ENCODE measurements around the gene NECTIN1. TPM values are rescaled to one million over a fixed set of nuclear protein-coding genes. Genes with fewer than 3 reads are reported as not detected.

NECTIN1 gene
- total RNA-seq, 1 experiment from 2014 or later, result 3.3 TPM

DNA sequence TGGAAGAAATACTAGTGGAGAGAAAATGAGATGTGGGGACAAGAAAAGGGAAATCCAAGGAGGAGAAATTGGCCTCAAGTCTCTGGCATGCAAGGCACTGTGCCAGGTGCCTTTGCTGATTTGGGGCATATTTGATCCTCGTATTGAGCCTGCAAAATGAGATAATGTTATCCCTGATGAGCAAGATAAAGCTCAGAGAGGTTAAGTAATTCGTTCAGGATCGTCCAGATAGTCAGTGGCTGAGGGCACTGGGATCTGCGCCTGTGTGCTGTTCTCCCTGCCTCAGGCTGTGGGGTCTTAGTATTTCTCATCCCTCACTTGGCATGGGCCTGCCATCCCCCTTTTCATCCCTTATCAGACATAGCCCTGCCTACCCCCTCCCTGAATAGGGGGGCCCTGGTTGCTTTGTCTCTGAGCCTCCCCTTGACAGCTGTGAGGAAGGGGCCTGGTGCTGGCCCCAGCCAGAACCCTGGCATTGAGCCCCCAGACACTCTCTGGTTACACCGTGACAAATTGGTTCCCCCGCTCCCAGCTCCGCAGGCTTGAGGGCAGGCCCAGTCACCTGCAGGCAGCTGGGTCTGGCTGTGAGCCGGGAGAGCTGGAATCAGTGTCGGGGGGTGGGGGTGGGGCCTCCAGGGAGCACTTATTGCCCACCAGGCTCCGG is 85.7 kb downstream of the NECTIN1 start:
- DNase-seq (ENCODE audit: low read depth), result no peak

DNA sequence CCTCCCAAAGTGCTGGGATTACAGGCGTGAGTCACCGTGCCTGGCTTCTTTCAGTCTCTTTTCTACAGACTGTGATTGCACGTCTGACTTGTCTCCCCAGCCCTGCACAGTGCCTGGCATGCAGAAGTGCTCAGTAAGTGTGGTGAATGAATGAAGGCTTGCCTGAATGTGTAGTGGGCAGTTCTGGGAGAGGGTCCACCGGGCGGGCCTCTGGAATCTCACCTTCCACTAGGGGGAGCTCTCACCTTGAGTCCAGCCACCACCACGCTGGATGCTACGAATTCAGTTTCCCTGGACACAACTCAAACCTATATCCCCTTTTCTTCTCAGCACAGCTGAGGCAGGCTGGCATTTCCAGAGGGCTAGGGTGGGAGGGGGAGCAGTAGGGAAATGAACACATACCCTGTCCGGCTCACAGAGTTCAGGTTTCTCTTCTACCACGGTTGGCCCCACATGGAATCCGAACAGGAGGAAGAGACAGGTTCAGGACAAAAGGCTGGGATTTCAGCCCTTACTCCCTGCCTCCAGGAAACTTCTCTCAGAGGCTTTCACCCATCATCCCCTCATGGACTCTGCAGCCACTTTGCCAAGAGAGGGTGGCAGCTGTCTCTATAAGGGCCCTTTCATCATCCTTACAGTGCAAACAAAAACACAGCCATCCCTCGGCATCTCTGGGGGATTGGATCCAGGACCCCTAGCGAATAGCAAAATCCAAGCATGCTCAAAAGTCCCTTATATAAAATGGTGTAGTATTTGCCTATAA is 86.8 kb downstream of the NECTIN1 start:
- peak; percentile 10 for DNase-seq (ENCODE audit: low read depth)

DNA sequence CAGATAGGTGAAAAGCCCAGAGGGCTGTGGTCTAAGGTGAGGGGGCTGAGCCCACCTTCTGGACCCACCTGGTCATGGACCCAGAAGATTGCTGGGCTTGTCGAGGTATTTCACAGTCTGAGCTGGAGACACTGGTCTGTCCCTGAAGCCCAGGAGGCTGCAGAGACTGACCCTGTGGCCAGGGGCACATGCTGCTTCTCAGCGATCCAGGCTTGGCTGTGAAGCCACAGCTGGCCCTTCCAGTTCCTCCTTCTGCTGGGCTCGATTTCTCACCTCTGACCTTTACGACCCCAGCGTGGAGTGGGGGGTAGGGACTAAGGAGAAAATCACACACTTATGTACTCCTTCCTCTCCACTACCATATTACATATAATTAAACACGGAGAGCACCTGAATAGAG is 88.5 kb downstream of the NECTIN1 start:
- no peak for DNase-seq (ENCODE audit: low read depth)

DNA sequence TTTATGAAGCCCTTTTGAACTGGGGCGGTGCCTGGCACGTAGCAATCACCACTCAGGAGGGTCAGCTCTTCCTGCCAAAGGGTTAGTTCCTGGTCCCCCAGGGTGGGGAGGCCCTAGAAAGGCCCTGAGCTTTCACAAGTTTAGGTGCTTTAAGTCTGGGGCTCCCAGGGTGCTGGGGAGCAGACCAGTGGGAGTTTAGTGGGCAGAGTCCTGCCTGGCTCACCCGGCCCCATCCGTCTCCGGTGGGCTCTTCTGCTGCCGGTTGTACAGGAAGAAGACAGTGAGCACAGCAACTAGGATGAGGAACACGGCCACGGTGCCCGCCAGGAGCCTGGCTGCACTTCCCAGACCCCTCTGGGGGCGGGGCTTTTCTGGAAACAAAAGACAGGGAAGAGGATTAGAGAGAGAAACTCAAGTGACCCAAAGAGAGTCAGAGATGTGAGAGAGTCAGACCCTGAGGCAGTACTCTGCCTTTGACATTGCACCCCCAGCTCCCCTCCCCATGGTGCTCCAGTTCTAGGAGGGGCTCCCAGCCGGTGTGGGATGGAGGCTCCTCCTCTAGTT is 89.3 kb downstream of the NECTIN1 start:
- DNase-seq (ENCODE audit: low read depth), result no peak

DNA sequence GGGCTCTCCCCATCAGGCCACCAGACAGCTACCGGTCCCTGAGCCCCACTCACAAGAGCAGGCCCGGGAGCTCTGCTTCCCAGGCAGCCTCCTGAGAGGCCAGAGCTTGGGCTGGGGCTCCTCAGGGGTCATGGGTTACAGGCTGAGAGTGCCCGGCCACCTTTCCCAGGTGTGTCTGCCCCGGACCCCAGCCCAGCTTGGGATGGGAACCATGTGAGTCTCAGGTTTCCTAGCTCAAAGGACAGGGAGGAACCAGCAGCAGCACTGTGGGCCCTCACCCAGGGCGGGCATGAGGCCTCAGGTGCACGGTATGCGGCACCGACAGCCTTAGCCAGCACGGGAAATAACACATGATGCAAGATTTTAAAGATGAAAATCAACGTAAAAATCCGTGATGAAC is 90.1 kb downstream of the NECTIN1 start:
- DNase-seq (ENCODE audit: low read depth), result no peak

DNA sequence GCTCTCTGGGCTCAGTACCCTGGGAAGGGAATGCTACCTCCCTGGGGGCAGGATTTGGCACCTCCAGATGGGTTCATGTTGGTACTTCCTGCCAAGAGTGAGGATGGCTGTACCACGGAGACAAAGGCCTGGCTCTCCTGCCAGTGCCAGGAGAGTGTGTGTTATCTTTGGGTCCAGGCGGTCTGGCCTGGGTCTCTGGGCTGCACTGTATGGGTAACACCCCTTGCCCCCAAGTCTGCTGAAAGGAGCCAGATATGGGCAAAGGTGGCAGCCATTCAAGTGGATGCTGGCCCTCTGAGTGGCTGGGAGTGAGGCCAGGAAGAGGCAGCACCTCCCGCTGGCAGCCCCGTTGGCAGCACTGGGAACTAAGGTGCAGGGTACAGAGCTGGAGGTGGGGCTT is 91.5 kb downstream of the NECTIN1 start:
- DNase-seq (ENCODE audit: low read depth), result no peak

DNA sequence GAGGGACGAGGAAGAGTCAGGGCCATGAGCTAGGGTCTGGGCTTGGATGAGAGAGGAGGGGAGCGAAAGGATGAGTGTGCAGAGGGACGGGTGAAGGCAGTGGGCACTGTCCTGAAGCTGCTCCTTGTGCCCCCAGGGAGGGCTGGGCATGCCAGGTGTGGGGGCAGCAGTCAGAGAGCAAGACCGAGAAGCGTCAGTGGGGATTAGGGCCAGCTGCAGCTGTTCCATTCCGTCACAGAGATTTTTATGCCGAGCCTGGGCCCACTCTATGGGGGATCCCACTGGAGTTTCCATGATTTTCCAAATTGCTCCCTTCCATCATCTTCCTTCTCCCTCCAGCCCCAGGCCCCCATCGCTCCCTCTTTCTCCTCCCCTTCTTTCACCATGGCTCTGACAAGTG is 93.2 kb downstream of the NECTIN1 start:
- peak; percentile 45 for DNase-seq (ENCODE audit: low read depth)

DNA sequence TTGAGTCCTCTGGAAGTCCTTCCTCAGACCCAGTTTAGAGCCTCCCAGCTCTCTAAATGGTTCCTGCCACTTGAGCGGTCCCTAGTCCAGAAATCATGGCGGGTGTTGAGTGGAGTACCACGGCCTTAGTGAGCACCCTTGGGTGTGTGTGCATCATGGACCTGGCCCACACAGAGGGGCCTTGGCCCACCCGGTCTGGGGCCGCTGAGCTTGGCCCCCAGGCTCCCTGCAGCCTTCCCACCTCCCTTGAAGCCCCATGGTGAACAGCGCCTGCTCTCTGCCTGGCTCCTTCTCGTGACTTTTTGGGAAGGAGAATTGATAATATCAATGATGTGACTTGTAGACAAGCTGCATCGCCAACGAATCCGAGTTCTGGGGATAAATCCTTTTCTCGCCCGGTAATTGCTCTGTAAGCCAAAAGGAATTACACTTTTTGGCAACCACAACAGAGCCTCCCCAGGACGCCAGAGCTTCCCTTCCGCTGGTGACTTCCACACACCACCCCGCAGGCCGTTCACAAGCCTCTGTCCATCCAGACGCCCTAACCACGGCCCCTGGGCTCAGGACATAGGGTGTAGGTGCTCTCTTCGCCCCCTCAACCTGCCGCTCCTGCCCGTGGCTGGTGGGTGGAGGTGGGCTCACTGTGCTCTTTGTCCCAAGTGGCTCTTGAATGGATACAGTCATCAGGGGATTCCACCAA is 93.8 kb downstream of the NECTIN1 start:
- DNase-seq (ENCODE audit: low read depth), result peak; percentile 25

DNA sequence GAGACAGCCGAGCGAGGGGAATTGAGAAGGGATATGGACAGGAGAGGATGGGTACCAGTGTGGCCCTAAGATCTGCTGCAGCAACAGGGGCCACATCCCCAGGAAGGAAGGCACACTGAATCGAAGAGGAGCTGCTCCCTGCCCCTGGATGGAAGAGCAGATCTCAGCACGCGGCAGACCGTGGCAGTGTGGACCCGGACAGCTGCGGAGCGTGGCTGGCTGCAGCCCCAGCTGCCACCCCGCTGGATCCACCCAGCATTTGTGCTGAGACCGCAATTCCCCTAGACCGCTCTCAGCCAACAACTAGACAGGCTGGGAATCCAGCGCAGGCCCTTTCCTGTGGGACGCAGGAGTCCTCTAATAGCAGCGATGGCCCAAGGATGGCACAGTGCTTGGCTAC is 94.7 kb downstream of the NECTIN1 start:
- no peak for DNase-seq (ENCODE audit: low read depth)

DNA sequence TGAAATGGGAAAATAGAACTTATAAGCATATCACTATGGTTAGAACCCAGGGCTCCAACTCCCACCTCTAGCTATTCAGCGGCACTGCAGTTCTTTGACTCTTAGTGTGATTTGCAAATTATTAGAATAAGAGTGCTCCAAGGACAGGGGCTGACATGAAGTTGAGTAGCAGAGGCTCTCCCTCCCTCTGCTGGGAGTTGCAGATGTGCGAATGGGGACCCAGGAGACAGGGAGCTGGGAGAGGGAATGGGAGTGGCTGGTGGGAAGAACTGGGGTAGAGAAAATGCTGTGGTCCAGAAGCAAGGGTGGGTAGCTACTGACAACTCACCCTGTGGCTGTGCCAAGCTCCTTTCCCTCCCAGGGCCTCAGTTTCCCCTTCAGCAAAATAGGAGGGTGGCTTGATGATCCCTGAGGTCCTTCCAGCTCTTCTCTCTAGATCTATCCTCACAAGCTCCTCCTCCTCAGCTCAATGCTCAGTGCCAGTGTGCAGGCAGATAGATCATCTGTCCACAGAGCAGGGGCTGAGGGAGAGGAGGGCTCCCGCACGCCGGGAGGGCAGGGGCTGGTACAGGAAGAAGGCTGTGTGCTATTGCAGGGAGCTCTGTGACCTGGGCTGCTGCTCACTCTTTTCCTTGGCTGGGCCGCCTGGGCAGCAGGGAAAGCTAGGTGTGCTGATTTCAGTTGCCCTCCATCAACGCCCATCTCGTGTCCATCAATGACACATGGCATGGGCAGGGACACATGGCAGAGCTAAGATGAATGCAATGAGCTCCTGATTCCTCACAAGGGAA is 99.0 kb downstream of the NECTIN1 start:
- DNase-seq (ENCODE audit: low read depth), result no peak

DNA sequence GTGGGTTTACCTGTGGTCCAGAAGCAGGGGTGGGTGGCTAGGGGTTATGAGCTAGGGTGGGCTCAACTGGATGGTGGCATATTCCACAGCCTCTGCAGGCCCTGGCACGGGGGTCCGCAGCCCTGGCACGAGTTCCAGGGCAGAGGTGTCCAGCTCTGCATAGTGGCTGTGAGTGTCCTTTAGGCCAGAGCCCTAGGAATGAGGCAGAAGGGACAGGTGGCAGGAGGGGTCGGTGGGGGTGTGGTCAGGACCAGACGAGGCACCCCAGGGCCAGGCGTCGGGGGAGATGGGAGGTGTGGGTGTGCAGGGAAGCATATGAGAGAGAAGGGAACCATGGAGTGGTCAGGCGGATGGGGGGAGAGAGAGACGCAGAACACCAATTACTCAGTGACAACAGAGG is 99.9 kb downstream of the NECTIN1 start:
- DNase-seq (ENCODE audit: low read depth), result no peak

DNA sequence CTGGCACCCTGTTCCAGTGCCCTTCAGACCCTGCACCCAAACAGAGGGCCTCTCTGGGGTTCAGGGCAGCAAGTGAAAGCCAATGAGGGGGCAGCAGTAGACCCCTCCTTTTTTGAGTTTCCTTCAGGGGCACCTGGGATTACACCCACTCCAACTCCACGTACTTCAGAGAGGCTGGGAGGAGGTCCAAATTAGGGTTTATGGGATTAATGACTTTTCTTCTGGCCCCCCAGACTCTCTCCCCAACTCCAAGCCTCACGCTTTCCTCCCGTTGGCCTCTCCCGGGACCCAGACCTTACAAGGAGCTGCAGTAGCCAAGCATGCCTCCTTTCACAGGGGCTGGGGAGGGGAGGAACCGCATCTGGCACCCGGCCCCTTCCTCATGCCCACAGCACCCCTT is 101.7 kb downstream of the NECTIN1 start:
- DNase-seq (ENCODE audit: low read depth), result no peak

DNA sequence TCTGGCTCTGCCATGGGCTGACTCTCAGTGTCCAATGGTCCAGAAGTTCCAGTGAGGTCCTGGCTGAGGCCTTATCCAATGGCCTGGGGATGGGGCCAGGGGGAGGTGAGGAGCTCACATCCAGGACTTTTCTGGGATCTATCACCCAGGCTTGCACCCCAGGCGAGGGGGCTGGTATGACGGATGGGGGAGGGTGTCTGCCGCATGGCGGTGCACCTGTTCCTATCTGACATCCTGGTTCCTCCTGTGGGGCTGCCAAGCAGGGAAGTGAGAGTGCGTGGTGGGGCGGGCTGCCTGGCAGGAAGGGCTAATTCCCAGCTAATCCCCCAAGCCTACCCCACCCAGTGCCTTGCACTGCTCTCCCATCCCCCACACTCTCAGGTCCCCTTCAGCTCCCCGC is 102.1 kb downstream of the NECTIN1 start:
- peak; percentile 24 for DNase-seq (ENCODE audit: low read depth)

DNA sequence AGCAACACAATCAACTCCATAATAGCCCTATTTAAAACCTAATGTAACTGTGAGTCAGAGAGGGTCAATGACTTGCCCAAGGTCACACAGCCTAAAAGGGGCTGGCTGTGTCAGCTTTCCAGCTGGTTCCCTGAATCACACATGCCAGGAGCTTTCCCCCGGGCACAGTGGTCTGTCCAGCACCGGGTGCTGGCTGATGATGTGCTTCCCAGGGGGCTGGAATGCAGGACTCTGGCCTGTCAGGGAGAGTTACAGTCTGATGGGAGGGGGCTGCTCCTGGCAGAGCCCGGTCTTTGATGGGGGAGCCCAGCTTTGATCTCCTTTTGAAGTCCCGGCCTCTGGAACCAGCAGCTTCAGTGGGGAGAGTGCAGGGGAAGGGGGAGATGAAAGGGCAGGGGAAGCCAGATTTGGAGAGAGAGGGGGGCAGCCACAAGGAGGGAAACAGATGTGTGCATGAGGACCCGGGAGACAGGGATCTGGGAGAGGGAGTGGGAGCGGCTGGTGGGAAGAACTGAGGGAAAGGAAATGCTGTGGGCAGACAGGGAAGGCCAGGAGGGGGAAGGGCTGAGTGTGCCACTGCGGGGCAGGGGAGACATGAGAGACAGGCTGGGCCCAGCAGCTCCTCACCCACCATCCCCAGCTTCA is 102.7 kb downstream of the NECTIN1 start:
- DNase-seq (ENCODE audit: low read depth), result peak; percentile 20

DNA sequence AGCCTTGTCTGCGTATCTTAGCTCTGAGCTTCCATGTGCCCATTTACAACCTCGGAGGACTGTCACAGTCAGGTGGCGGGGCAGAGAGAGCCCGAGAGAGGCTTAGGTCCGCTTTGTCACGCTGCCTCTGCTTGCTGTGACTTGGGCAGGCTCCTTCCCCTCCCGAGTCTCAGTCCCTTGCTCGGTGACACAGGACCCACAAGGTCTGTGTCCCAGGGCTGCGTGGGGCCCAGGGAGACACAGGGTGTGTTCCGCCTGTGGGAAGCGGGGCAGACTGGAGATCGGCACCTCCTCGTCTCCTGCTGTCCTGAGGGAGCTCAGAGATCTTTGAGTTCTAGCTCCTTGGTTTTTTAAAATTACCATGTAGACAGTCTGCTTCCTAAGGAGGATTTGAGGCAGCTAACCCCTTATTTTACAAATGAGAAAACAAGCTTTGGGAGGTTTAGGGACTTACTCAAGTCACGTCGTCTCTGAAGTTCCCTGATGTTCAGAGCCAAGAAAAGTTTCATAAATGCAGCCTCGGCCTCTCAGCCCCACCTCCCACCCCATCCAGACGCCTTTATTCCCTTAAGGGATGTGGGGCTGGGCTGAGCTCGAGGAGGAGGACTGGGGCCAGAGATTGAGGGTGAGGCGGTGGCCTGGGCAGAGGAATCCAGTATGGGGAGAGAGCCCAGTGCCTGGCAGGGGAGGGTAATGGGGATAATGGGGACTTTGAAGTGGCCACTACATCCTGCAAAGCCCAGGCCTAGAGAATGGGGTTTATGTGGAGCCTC is 103.6 kb downstream of the NECTIN1 start:
- DNase-seq (ENCODE audit: low read depth), result no peak

DNA sequence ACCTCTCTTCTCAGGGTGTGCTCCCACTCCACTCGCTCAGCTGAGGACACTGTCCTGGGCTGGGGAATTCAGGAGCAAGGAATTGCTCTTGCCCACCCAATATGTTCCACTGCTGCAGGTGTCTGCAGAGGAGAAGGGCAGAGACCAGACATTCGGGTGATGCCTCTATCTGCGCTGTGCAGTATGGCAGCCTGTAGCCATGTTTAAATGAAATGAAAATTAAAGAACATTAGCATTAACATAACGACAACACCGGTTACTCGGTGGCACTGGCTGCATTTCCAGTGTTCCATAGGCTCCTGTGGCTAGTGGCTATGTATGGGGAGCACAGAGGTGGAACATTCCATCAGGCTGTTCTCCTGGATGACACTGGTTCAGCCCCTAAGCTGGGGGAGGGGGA is 104.4 kb downstream of the NECTIN1 start:
- DNase-seq (ENCODE audit: low read depth), result no peak

DNA sequence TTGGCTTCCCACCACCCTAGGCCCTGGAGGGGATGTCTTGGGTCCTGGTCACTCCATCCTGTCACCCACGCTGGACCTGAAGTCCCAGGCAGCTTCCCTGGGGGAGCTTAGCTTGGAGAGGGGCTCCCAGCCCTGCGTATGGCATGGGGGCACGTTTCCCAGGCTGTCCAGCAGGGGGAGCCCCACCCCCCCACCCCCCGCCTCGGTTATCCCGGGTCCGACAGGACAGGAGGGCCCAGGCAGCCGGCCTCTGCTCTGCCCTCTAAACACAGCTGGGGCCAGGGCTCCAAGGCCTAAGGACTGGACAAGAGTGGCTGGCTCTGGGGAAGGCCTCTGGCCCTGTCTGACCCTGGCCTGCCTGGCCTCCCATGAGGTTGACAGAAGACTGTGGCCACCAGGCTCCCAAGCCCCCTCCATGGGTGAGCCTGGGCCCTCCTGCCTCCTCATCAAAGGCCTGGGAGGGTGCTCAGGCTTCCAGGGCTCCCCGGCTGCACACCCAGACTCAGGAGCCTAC is 104.8 kb downstream of the NECTIN1 start:
- no peak for DNase-seq (ENCODE audit: low read depth)

DNA sequence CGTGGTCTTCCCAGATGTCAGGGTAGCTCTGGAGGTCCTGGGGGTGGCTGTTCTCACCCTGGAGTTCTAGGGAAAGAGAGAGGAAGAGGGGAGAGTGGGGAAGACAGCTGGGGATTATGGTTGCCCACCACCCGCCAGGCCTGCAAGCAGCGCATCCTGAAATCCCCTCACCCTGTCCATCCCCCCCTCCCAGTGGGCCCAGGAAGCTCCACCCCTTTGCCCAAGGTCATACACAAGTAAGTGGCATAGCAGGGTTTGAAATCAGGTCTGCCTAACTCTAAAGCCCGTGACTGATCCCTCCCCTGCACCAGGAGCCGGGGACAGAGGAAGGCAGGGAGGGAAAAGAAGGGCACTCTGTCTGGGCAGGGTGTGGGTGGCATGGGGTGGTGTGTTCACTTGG is 105.3 kb downstream of the NECTIN1 start:
- no peak for DNase-seq (ENCODE audit: low read depth)

DNA sequence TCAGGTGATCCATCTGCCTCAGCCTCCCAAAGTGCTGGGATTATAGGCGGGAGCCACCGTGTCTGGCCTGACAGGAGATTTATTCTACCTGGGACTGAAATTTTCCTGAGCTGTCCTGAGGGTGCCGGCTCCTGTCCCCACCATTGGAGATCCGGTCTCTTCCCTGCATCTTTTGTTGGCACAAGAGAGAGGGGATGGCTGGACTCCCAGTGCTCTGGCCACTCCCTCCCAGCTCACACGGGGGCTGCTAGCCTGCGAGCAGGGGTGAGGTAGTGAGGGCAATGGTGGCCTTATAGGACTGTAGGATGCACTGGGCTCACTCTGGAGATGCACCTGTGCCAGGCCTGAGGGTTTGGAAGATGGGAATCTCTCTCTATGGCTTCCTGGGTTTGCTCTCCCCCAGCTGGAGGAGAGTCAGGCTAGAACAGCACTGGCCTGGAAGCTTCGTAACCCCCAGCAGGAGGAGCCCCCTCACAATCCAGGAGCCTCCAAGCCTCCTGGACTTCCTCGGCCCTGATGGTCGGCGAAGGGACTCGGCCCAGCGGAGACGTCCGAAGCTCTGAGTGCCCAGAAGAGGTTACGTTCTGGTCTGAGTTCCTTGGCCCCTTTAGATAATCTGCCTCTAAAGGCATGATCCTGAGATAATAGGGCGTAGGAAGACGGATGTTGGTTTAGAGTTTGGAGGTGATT is 106.4 kb downstream of the NECTIN1 start:
- no peak for DNase-seq (ENCODE audit: low read depth)
